Testis (tissue), 3 donors: ENCODE data around the gene ADRA2C. TPM values are rescaled to one million over a fixed set of nuclear protein-coding genes. Genes with fewer than 3 reads are reported as not detected.

ENCODE experiments used
- DNase-seq: peaks from one replicate; pipeline ENCODE4 v3.0.0-alpha.2; 2019
- H3K27ac ChIP-seq, 2 donors: fragments of 200-600 bp; sonication (generic); one replicate each; pipeline ENCODE4 v1.5.1; 2019
- H3K27me3 ChIP-seq: fragments of 200-600 bp; sonication (generic); one replicate; pipeline ENCODE4 v1.5.1; 2019
- H3K36me3 ChIP-seq: fragments of 200-600 bp; sonication (generic); one replicate; pipeline ENCODE4 v1.5.1; 2017; ENCODE audit warnings: low read depth; ENCODE audit errors: missing control alignments
- H3K4me1 ChIP-seq: fragments of 200-600 bp; sonication (generic); one replicate; pipeline ENCODE4 v1.5.1; 2019
- H3K4me3 ChIP-seq, 2 donors: fragments of 200-600 bp; sonication (generic); one replicate each; pipeline ENCODE4 v1.5.1; 2017 to 2019
- H3K9me3 ChIP-seq: fragments of 200-600 bp; sonication (generic); one replicate; pipeline ENCODE4 v1.5.1; 2017
- POLR2A ChIP-seq: fragments of 450-650 bp; IDR thresholded peaks from one replicate; pipeline ENCODE4 v1.6.1; 2017; ENCODE audit warnings: antibody characterized with exemption, mild to moderate bottlenecking, moderate library complexity
- WGBS, 2 donors: methylation state at CpG; one replicate each; pipeline ENCODE4 v1.1.5; 2018; 5-methylcytosine and 5-hydroxymethylcytosine counted together
- intact Hi-C: fragments of 100-400 bp; cut with DNase I; formaldehyde crosslinking; loops from one replicate; pipeline ENCODE4 v1.15.1; 2023; ENCODE audit warnings: low total_unique reads
- polyA plus RNA-seq: library from polyadenylated mRNA; stranded (reverse); fragments of 350-450 nt; fragmentation: Illumina TruSeq; extraction: RNeasy Lipid Tissue Mini Kit (QIAGEN cat#74804); gene quantifications from one replicate; pipeline ENCODE4 v1.2.3, GENCODE V29; 2014; ENCODE audit warnings: low read depth, low replicate concordance; ENCODE audit not compliant: insufficient read depth
- total RNA-seq, 2 donors: library from RNA; depleted of rRNA; stranded (reverse); fragments of >200 nt; gene quantifications; one replicate each; pipeline ENCODE4 v1.2.3, GENCODE V29; 2016
- TF ChIP-seq, protein P1 (sequence below), 3 experiments: fragments of 450-650 bp in 2 of 3; fragments of 200-600 bp in 1 of 3; sonication (generic) in 1 of 3; IDR thresholded peaks; one replicate each; pipeline ENCODE4 v1.5.1; 2016 to 2019; ENCODE audit warnings: antibody characterized with exemption in 3 of 3, mild to moderate bottlenecking in 2 of 3, moderate library complexity in 1 of 3

Gene ADRA2C
- total and polyA plus RNA-seq, 3 donors from 2014 or later, result 7.2 to 16.0 (median 9.3) TPM

DNA sequence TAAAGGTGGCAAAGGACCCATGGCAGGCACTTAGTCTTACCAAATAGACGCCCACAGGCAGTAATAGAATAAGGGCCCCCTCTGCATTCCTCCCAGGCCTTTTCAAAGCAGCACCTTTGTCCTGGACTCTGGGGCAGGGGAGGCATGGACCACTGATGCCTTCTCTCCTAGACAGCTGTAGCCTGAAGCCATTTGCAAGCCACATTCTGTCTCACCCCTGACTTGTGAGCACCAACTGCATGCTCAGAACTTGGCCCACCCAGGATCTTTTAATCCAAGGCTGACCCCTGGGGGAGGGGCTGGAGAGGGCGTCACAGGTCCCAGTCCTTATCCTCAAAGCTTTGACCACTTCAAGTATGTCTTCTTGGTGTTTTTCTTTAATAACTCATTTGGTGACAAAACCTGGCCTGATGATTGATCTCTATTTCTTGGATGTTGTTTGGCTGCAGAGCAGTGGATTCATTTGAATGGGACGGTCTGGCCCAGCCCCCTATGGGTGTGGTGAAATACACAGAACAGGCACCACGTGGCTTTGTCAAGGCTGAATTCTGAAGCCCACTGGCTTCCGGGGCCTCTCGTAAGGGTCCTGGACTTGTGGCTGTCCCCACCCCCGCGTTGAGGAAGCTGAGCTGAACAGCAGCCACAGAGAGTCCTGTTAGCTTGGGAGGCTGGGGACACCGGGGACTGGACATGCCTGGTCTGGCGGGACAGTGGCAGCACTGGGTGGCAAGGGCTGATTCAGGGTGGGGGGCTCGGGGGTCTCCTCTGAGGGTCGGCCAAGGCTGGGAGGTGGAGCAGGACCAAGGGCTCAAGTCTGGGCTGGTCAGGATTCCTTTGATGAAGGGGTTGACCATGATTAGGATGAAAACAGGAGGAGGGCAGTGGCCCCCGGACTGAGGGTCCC lies 36.6 kb downstream of the ADRA2C start:
- 52 to 61% methylated on average over 9 to 13 of the region's 13 CpGs for WGBS, 2 donors

DNA sequence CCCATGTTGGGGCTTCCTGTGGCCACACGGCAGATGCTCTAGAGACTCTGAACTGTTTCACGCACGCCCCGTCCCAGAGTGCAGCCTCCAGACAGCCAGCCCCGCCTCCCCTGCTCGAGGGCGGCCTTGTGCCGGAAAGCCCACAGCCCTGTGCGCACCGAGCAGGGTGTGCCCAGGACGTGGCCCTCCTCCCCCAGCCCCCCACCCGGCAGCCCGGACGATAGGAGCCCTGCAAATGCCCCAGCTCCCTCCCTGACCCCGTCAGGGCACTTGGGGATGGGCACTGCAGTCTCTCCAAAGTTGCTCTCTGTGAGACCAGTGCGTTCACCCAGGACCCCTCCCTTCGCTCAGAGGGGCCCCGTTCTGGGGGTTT lies 37.3 kb downstream of the ADRA2C start:
- intact Hi-C loops, result no loop called here
- no peaks in the 10 kb centered on the region for H3K27me3 ChIP-seq
- no peak for DNase-seq
- H3K4me1 ChIP-seq, result no peaks in the 10 kb centered on the region
- no peaks in the 10 kb centered on the region for H3K9me3 ChIP-seq
- TF ChIP-seq, protein P1, sequence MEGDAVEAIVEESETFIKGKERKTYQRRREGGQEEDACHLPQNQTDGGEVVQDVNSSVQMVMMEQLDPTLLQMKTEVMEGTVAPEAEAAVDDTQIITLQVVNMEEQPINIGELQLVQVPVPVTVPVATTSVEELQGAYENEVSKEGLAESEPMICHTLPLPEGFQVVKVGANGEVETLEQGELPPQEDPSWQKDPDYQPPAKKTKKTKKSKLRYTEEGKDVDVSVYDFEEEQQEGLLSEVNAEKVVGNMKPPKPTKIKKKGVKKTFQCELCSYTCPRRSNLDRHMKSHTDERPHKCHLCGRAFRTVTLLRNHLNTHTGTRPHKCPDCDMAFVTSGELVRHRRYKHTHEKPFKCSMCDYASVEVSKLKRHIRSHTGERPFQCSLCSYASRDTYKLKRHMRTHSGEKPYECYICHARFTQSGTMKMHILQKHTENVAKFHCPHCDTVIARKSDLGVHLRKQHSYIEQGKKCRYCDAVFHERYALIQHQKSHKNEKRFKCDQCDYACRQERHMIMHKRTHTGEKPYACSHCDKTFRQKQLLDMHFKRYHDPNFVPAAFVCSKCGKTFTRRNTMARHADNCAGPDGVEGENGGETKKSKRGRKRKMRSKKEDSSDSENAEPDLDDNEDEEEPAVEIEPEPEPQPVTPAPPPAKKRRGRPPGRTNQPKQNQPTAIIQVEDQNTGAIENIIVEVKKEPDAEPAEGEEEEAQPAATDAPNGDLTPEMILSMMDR (IDR thresholded peaks at IDR 0.05), result no peak
- no peak for TF ChIP-seq POLR2A
- no peak overlapping the region for H3K4me3 ChIP-seq
- no peak overlapping the region for H3K27ac ChIP-seq
- WGBS, 2 donors, result 47 to 69% methylated on average over 4 to 18 of the region's 18 CpGs
- H3K36me3 ChIP-seq, result no peaks in the 10 kb centered on the region

More for the DNA sequence above, 36.6 kb downstream of the ADRA2C start:
- H3K27ac ChIP-seq, result no peak overlapping the region
- H3K4me1 ChIP-seq, result no peaks in the 10 kb centered on the region
- no peaks in the 10 kb centered on the region for H3K27me3 ChIP-seq
- intact Hi-C loops, result no loop called here
- TF ChIP-seq, protein P1 (IDR thresholded peaks at IDR 0.05), result no peak
- no peak for TF ChIP-seq POLR2A
- no peaks in the 10 kb centered on the region for H3K36me3 ChIP-seq
- DNase-seq, result no peak
- no peak overlapping the region for H3K4me3 ChIP-seq
- H3K9me3 ChIP-seq, result no peaks in the 10 kb centered on the region

DNA sequence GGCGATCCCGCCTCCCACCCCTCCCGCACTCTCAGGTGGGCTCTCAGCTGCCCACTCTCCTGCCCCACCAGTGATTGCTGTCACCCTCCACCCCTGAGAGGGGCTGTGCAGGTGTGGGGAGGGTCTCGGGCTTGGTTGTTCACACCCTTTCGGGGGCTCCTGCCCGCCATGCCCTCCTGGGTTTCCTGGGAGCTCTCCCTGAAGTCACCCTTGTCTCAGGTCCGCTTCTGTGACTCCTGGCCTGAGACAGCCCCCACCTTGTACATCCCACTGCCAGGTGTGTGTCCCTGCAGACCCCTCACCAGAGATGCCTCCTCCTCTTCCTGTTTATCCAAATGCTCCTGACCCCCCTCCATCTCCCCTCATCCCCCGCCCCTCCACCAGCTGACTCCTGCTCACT lies 37.8 kb downstream of the ADRA2C start:
- Histone ChIP-seq H3K4me3 (no peak overlapping the region), H3K27ac (no peak overlapping the region), H3K36me3 (no peaks in the 10 kb centered on the region), H3K9me3 (no peaks in the 10 kb centered on the region), H3K27me3 (no peaks in the 10 kb centered on the region), H3K4me1 (no peaks in the 10 kb centered on the region)
- TF ChIP-seq, protein P1 (IDR thresholded peaks at IDR 0.05), result no peak
- no peak for TF ChIP-seq POLR2A
- no peak for DNase-seq
- intact Hi-C loops, result no loop called here
- WGBS, 2 donors, result 89 to 93% methylated on average over 8 of the region's 8 CpGs

DNA sequence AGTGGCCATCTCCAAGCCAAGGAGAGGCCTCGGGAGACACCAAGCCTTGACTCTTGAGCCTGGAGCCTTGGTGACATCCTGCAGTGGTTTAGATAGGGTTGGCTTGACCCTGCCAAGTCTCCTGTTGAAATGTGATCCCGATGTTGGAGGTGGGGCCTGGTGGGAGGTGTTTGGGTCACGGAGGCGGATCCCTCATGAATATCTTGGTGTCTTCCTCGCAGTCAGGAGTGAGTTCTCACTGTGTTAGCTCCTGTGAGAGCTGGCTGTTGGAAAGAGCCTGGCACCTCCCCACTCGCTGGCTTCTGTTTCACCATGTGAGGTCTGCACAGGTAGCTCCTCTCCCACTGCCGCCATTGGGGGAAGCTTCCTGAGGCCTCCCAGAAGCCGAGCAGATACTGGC lies 38.8 kb downstream of the ADRA2C start:
- WGBS, 2 donors, result 84 to 91% methylated on average over 7 to 8 of the region's 8 CpGs
- TF ChIP-seq, protein P1 (IDR thresholded peaks at IDR 0.05), result no peak
- no peak for TF ChIP-seq POLR2A
- intact Hi-C loops, result no loop called here
- H3K27me3 ChIP-seq, result no peaks in the 10 kb centered on the region
- DNase-seq, result no peak
- no peak overlapping the region for H3K27ac ChIP-seq
- H3K36me3 ChIP-seq, result no peaks in the 10 kb centered on the region
- H3K9me3 ChIP-seq, result no peaks in the 10 kb centered on the region
- H3K4me1 ChIP-seq, result no peaks in the 10 kb centered on the region
- no peak overlapping the region for H3K4me3 ChIP-seq

DNA sequence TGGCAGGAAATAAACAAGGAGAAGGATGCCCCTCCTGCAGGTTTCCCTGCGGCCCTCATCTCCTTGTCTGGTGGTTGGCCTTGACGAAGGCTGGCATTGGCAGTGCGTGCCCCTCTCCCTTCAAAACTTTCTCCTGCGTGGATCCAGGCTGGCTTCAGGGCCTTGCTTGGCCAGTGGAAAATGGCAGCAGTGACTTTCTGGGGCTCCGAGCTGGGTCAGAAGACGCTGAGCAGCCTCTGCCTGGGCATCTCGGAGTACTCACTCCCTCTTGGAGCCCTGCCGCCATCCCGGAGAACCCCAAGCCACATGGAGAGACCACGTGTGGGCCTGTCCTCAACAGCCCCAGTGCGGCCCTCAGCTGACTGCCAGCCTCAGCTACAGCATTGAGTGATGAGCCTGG lies 39.5 kb downstream of the ADRA2C start:
- no peak overlapping the region for H3K4me3 ChIP-seq
- no peaks in the 10 kb centered on the region for H3K4me1 ChIP-seq
- no peaks in the 10 kb centered on the region for H3K36me3 ChIP-seq
- no peak for DNase-seq
- intact Hi-C loops, result no loop called here
- no peak overlapping the region for H3K27ac ChIP-seq
- TF ChIP-seq POLR2A, result no peak
- TF ChIP-seq, protein P1 (IDR thresholded peaks at IDR 0.05), result no peak
- no peaks in the 10 kb centered on the region for H3K9me3 ChIP-seq
- 80 to 96% methylated on average over 1 to 11 of the region's 11 CpGs for WGBS, 2 donors
- H3K27me3 ChIP-seq, result no peaks in the 10 kb centered on the region
